Right cardiac atrium (tissue), 5 donors: ENCODE results near the gene PITPNB. TPM values are rescaled to one million over a fixed set of nuclear protein-coding genes. Genes with fewer than 3 reads are reported as not detected.

Experiments
- ATAC-seq, 2 donors: fragments of 200-7000 bp; cut with Tn5 transposase; one replicate each; pipeline versions ENCODE4 v1.8.0 to v1.9.1; 2020; ENCODE audit warnings: moderate library complexity in 2 of 2, mild to moderate bottlenecking in 1 of 2
- DNase-seq, 3 donors: peaks; one replicate each; pipeline ENCODE4 v3.0.0-alpha.2; 2020
- H3K27ac ChIP-seq: one replicate; pipeline ENCODE4 v1.5.1; 2013; ENCODE audit warnings: mild to moderate bottlenecking, low read length, control low read depth, moderate library complexity
- H3K27me3 ChIP-seq: one replicate; pipeline ENCODE4 v1.6.1; 2013; ENCODE audit not compliant: control insufficient read depth, insufficient read depth
- H3K4me1 ChIP-seq: one replicate; pipeline ENCODE4 v1.6.1; 2013; ENCODE audit warnings: low read length; ENCODE audit not compliant: control insufficient read depth, insufficient read depth
- H3K4me3 ChIP-seq: one replicate; pipeline ENCODE4 v1.5.1; 2013; ENCODE audit warnings: low read length, control low read depth
- H3K9me3 ChIP-seq: one replicate; pipeline ENCODE4 v1.6.1; 2013; ENCODE audit warnings: low read length; ENCODE audit not compliant: control insufficient read depth
- WGBS: extraction: QIAGEN DNeasy Blood & Tissue Kit; methylation state at CpG from one replicate; pipeline ENCODE4 v1.1.7; 2013; 5-methylcytosine and 5-hydroxymethylcytosine counted together
- intact Hi-C, 4 donors: fragments of 100-400 bp; cut with DNase I; formaldehyde crosslinking; loops; one replicate each; pipeline versions ENCODE4 v1.11.0 to v1.14.0; 2022 to 2023
- polyA plus RNA-seq: library from polyadenylated mRNA; stranded (reverse); fragments of 200-250 nt; gene quantifications from one replicate; pipeline ENCODE4 v1.2.3, GENCODE V29; 2013
- total RNA-seq, 4 donors: library from RNA; stranded (reverse); fragmentation: NEBNext Ultra II Directional; extraction: Animal tissue kit (Norgen Biotek cat#: 25700); gene quantifications; one replicate each; pipeline ENCODE4 v1.2.1, GENCODE V29; 2021
- donor health status: healthy with polysubstance abuse.
- donor health status: DM: no; HTN: yes; CAD: no.
- donor health status: DM: no; HTN: no; CAD: no.
- donor health status: DM: no; HTN: yes; CAD: no; lungs with severe emphysema.
- donor health status: DM: yes; HTN: yes; CAD: no.

The PITPNB gene
- total and polyA plus RNA-seq, 5 donors: 24.5 to 92.7 (median 78.1) TPM

GRCh38 chr22:27856386-27856785 lies 62.7 kb downstream of the PITPNB start:
- no peaks in the 10 kb centered on the region for H3K9me3 ChIP-seq
- no peak overlapping the region for H3K4me3 ChIP-seq
- H3K27ac ChIP-seq: no peak overlapping the region
- ATAC-seq: no peak
- no peak for DNase-seq
- intact Hi-C loops: no loop called here
- 95% methylated on average over 4 of the region's 4 CpGs for WGBS
- H3K27me3 ChIP-seq: no peaks in the 10 kb centered on the region
- H3K4me1 ChIP-seq: peaks cover 2% of the 10 kb centered on the region

DNA sequence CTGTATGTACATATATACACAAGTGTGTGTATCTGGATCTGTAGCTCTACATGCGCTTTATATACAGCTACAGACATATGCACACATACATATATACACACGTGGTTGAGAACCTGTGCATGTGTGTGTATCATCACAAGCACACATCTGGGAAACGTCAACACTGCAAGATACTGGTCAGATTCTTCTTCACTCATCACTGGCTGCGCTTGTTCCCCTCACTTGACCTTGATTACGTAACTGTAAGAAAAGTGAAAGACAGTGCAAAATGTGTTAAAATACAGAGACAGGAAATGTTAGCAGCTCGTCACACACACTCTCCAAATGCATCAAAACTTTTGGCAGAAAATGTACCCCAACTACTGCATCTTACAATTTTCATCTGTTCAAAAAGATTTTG lies 65.6 kb downstream of the PITPNB start:
- 31% methylated on average over 6 of the region's 6 CpGs for WGBS
- Histone ChIP-seq H3K4me3 (no peak overlapping the region), H3K9me3 (no peaks in the 10 kb centered on the region), H3K27me3 (no peaks in the 10 kb centered on the region), H3K27ac (no peak overlapping the region), H3K4me1 (peaks cover 8% of the 10 kb centered on the region)
- DNase-seq: no peak
- ATAC-seq: peak; percentile 17 to 35
- intact Hi-C loops: no loop called here

GRCh38 chr22:27851974-27852746 lies 66.9 kb downstream of the PITPNB start:
- Histone ChIP-seq H3K27me3 (no peaks in the 10 kb centered on the region), H3K27ac (peak overlapping the region; percentile 90), H3K4me1 (peaks cover 8% of the 10 kb centered on the region), H3K4me3 (no peak overlapping the region), H3K9me3 (no peaks in the 10 kb centered on the region)
- DNase-seq: peak in 2 of 3 donors; percentile 64 to 70
- intact Hi-C loops: no loop called here
- 48% methylated on average over 7 of the region's 7 CpGs for WGBS
- peak; percentile 72 to 77 for ATAC-seq

- H3K4me3 ChIP-seq: no peak overlapping the region
- H3K27me3 ChIP-seq: no peaks in the 10 kb centered on the region
- H3K9me3 ChIP-seq: no peaks in the 10 kb centered on the region
- H3K27ac ChIP-seq: peak overlapping the region; percentile 23
- DNase-seq (peak in 1 of 3 donors; percentile 73), ATAC-seq (peak; percentile 35 to 51)
- peaks cover 8% of the 10 kb centered on the region for H3K4me1 ChIP-seq
- 16% methylated on average over 6 of the region's 6 CpGs for WGBS
- intact Hi-C loops: no loop called here
These were observed 69.0 kb downstream of the PITPNB start for GRCh38 chr22:27850000-27850521.

DNA sequence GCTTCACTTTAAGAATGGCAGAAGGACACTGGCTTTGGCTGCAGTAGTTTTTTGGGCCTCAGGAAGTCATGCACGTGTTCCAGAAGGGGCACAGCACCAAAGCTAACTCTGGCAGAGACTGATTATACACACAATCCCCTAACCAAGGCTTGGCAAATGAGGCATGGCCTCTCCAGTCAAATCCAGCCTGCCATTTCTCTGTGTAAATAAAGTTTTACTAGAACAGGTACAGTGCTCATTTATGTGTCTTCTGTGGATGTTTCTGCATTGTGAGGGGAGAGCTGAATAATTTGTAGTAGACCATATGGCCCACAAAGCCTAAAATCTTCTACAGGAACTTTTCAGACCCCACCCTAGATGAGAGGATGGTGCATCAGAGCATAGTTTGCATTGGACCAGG lies 71.1 kb downstream of the PITPNB start:
- DNase-seq (no peak), ATAC-seq (no peak)
- 88% methylated on average over 1 of the region's 1 CpG for WGBS
- H3K9me3 ChIP-seq: no peaks in the 10 kb centered on the region
- no peak overlapping the region for H3K4me3 ChIP-seq
- peaks cover 8% of the 10 kb centered on the region for H3K4me1 ChIP-seq
- intact Hi-C loops: no loop called here
- H3K27ac ChIP-seq: no peak overlapping the region
- no peaks in the 10 kb centered on the region for H3K27me3 ChIP-seq

GRCh38 chr22:27846910-27847309 lies 72.1 kb downstream of the PITPNB start:
- Histone ChIP-seq H3K27me3 (no peaks in the 10 kb centered on the region), H3K4me3 (no peak overlapping the region), H3K9me3 (no peaks in the 10 kb centered on the region), H3K4me1 (peaks cover 14% of the 10 kb centered on the region), H3K27ac (no peak overlapping the region)
- ATAC-seq (no peak), DNase-seq (no peak)
- intact Hi-C loops: no loop called here
- 94% methylated on average over 9 of the region's 9 CpGs for WGBS

- intact Hi-C loops: no loop called here
- no peaks in the 10 kb centered on the region for H3K27me3 ChIP-seq
- DNase-seq: no peak
- H3K27ac ChIP-seq: no peak overlapping the region
- no peak for ATAC-seq
- H3K4me3 ChIP-seq: no peak overlapping the region
- H3K9me3 ChIP-seq: no peaks in the 10 kb centered on the region
- peaks cover 14% of the 10 kb centered on the region for H3K4me1 ChIP-seq
- WGBS: 89% methylated on average over 5 of the region's 5 CpGs
These were observed 72.8 kb downstream of the PITPNB start for GRCh38 chr22:27846248-27846757.

GRCh38 chr22:27845644-27846043 lies 73.4 kb downstream of the PITPNB start:
- intact Hi-C loops: no loop called here
- 84% methylated on average over 7 of the region's 7 CpGs for WGBS
- Histone ChIP-seq H3K9me3 (no peaks in the 10 kb centered on the region), H3K27me3 (no peaks in the 10 kb centered on the region), H3K4me3 (no peak overlapping the region), H3K27ac (no peak overlapping the region), H3K4me1 (peaks cover 14% of the 10 kb centered on the region)
- no peak for DNase-seq
- ATAC-seq: no peak

DNA sequence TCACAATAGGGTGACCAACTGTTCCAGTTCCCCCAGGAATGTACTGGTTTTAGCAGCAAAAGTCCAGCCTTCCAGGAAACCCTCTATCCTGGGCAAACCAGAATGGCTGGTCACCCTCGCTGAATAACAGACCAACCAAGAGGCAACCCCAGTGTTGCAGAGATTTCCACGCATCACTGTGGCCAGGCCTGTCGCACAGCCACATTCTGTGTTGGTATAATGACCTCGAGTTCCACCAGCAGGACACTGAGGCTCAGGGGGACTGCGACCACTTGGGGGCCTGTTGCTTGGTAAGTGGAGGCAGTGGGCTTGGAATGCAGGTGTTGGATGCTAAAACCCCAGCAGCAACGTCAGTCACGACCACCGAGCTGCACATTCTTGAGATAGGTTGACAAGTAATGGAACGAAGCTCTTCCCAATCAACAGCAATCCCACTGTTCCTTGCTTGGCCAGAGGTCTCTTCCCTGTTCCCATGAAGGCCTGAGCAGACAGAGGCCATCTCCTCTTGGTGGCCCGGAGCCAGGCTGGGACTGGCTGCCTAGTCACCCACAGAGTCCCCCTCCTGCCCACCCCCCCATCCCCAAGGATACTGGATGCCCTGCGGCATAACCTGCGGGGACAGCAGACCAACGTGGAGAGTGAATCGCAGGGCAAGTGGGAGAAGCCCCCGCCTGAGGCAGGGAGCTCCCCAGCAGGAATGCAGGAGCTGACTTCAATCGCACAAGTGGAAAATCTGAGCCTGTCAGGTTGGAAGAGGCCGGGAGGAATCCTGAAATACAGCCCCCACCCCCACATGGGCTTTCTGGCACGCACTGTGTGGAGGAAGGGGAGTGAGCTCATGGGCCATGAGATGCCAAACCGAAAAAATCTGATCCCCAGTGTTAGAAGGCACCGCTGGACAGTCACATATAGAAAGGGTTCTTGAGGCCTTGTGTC lies 74.1 kb downstream of the PITPNB start:
- no peaks in the 10 kb centered on the region for H3K27me3 ChIP-seq
- intact Hi-C loops: no loop called here
- WGBS: 73% methylated on average over 20 of the region's 20 CpGs
- peaks cover 11% of the 10 kb centered on the region for H3K4me1 ChIP-seq
- no peaks in the 10 kb centered on the region for H3K9me3 ChIP-seq
- ATAC-seq (no peak), DNase-seq (no peak)
- H3K4me3 ChIP-seq: no peak overlapping the region
- H3K27ac ChIP-seq: no peak overlapping the region

- WGBS: 94% methylated on average over 6 of the region's 6 CpGs
- no peak for ATAC-seq
- Histone ChIP-seq H3K4me3 (no peak overlapping the region), H3K27me3 (no peaks in the 10 kb centered on the region), H3K27ac (no peak overlapping the region), H3K4me1 (peaks cover 7% of the 10 kb centered on the region), H3K9me3 (no peaks in the 10 kb centered on the region)
- no peak for DNase-seq
- intact Hi-C loops: no loop called here
These were observed 74.8 kb downstream of the PITPNB start for GRCh38 chr22:27844256-27844655.

DNA sequence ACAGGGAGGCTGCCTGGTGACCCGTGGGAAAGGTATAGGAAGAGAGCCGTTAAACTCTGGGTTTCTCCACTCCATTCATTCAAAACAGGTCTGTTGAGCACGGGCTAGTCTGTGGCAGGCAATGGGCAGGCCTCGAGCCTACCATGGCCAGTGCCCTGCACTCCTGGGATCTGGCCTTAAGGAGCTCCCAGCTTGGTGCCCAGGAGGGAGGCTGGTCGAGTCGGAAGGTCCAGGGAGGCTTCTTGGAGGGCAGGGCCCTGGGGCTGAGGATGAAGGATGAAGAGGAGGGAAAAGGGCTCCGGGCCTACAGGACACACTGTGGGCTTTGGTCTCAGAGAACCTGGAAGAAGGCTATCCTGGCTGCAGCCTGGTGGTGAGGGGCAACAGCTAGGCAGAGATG lies 75.6 kb downstream of the PITPNB start:
- Histone ChIP-seq H3K27ac (no peak overlapping the region), H3K4me3 (no peak overlapping the region), H3K9me3 (no peaks in the 10 kb centered on the region), H3K27me3 (no peaks in the 10 kb centered on the region), H3K4me1 (peaks cover 7% of the 10 kb centered on the region)
- intact Hi-C loops: no loop called here
- ATAC-seq (peak in 1 of 2 donors; percentile 5), DNase-seq (no peak)
- WGBS: 78% methylated on average over 7 of the region's 7 CpGs
